ENCODE data around the gene PGBD5.

GRCh38 chr1:230339033-230339432 lies 87.1 kb downstream of the PGBD5 start:
- TF ChIP-seq EZH2 (IDR thresholded peaks at IDR 0.05; ENCODE audit: low read length, missing control alignments) (no peak), CTCF (conservative IDR thresholded peaks at IDR 0.05 in 1 of 2, IDR thresholded peaks at IDR 0.05 in 1 of 2; ENCODE audit: low read depth in 1 of 2, low read length in 2 of 2) (no peak)

Measured in fibroblast of lung (primary cell).